IMR-90 (cell line): Measurements from ENCODE around the gene MAPKAPK2. TPM values are rescaled to one million over a fixed set of nuclear protein-coding genes. Genes with fewer than 3 reads are reported as not detected.

Experiments
- ATAC-seq: fragments of 200-7000 bp; cut with Tn5 transposase; 2 replicates; pipeline ENCODE4 v1.9.1; 2020; ENCODE audit warnings: low read depth, mild to moderate bottlenecking, moderate library complexity
- BruUV-seq: library from RNA; stranded (reverse); fragments of 400-500 nt; replicated peaks from 2 replicates; lab custom pipeline; 2021; lab: Mats Ljungman, UMichigan
- CTCF ChIA-PET: fragments of 300-600 bp; formaldehyde crosslinking; extraction: SDS; loops from one replicate; lab custom pipeline; 2021; ENCODE audit warnings: antibody characterized with exemption; lab: Yijun Ruan, JAX
- POLR2A ChIA-PET: fragments of 300-600 bp; sonication (Branson Sonifier 250); formaldehyde crosslinking; loops from one replicate; lab custom pipeline; 2022; ENCODE audit warnings: antibody characterized with exemption; ENCODE audit not compliant: unreplicated experiment; lab: Charles Lee
- DNase-seq: peaks from one replicate; pipeline ENCODE4 v3.0.0; 2013
- H2AFZ ChIP-seq: replicated peaks from 2 replicates; pipeline ENCODE3; 2013; ENCODE audit warnings: low read length, mild to moderate bottlenecking; ENCODE audit not compliant: poor library complexity
- H2AK5ac ChIP-seq: 2 replicates; pipeline ENCODE4 v1.6.1; 2013; ENCODE audit warnings: low read depth, low read length, inconsistent platforms
- H2AK9ac ChIP-seq: replicated peaks from 2 replicates; pipeline ENCODE3; 2013; ENCODE audit warnings: mild to moderate bottlenecking, low read depth, low read length, moderate library complexity; ENCODE audit not compliant: poor library complexity
- H2BK120ac ChIP-seq: 2 replicates; pipeline ENCODE4 v1.6.1; 2013; ENCODE audit warnings: low read depth, low read length, inconsistent platforms
- H2BK15ac ChIP-seq: 3 replicates; pipeline ENCODE4 v1.6.1; 2013; ENCODE audit warnings: low read depth, low read length, inconsistent platforms
- H2BK20ac ChIP-seq: 2 replicates; pipeline ENCODE4 v1.6.1; 2013; ENCODE audit warnings: low read depth, mild to moderate bottlenecking, inconsistent platforms, low read length, moderate library complexity
- H2BK5ac ChIP-seq: 2 replicates; pipeline ENCODE4 v1.6.1; 2013; ENCODE audit warnings: mild to moderate bottlenecking, low read depth, low read length, inconsistent platforms; ENCODE audit not compliant: poor library complexity, severe bottlenecking
- H3K14ac ChIP-seq: replicated peaks from 2 replicates; pipeline ENCODE4 v1.6.1; 2013; ENCODE audit warnings: low read depth, low read length, inconsistent platforms
- H3K18ac ChIP-seq: 2 replicates; pipeline ENCODE4 v1.6.1; 2013; ENCODE audit warnings: low read depth, low read length, control low read depth
- H3K23ac ChIP-seq: 2 replicates; pipeline ENCODE4 v1.6.1; 2013; ENCODE audit warnings: low read depth, low read length, inconsistent platforms
- H3K27ac ChIP-seq: 2 replicates; pipeline ENCODE4 v1.5.1; 2013; ENCODE audit warnings: mild to moderate bottlenecking, control low read depth, low read length; ENCODE audit not compliant: insufficient read depth
- H3K27me3 ChIP-seq: 2 replicates; pipeline ENCODE4 v1.6.1; 2013; ENCODE audit warnings: low read length; ENCODE audit not compliant: control insufficient read depth, insufficient read depth
- H3K36me3 ChIP-seq: 2 replicates; pipeline ENCODE4 v1.6.1; 2013; ENCODE audit warnings: low read length, mixed read lengths; ENCODE audit not compliant: control insufficient read depth, insufficient read depth
- H3K4ac ChIP-seq: 2 replicates; pipeline ENCODE4 v1.6.1; 2013; ENCODE audit warnings: low read depth, low read length, inconsistent platforms
- H3K4me1 ChIP-seq: 2 replicates; pipeline ENCODE4 v1.6.1; 2013; ENCODE audit warnings: low read length, mixed read lengths; ENCODE audit not compliant: control insufficient read depth, insufficient read depth
- H3K4me2 ChIP-seq: 2 replicates; pipeline ENCODE4 v1.6.1; 2013; ENCODE audit warnings: low read depth, mild to moderate bottlenecking, control low read depth, low read length, moderate library complexity
- H3K4me3 ChIP-seq: 2 replicates; pipeline ENCODE4 v1.5.1; 2013; ENCODE audit warnings: low read depth, mild to moderate bottlenecking, control low read depth, low read length, moderate library complexity; ENCODE audit not compliant: insufficient read depth
- H3K56ac ChIP-seq: 2 replicates; pipeline ENCODE4 v1.6.1; 2013; ENCODE audit warnings: low read length, inconsistent platforms; ENCODE audit not compliant: insufficient read depth; ENCODE audit errors: extremely low read depth
- H3K79me1 ChIP-seq, 2 experiments: 2 replicates each; pipeline ENCODE4 v1.6.1; 2013; ENCODE audit warnings: low read length in 2 of 2, inconsistent platforms in 1 of 2, low read depth in 1 of 2
- H3K9ac ChIP-seq: 2 replicates; pipeline ENCODE4 v1.6.1; 2013; ENCODE audit warnings: low read depth, low read length, control low read depth
- H3K9me1 ChIP-seq: 2 replicates; pipeline ENCODE4 v1.6.1; 2013; ENCODE audit warnings: low read length, inconsistent platforms; ENCODE audit not compliant: insufficient read depth
- H3K9me3 ChIP-seq: 2 replicates; pipeline ENCODE4 v1.6.1; 2013; ENCODE audit warnings: low read length; ENCODE audit not compliant: control insufficient read depth, insufficient read depth
- H4K20me1 ChIP-seq: 2 replicates; pipeline ENCODE4 v1.6.1; 2013; ENCODE audit warnings: low read length, inconsistent platforms; ENCODE audit not compliant: insufficient read depth
- H4K5ac ChIP-seq: 2 replicates; pipeline ENCODE4 v1.6.1; 2013; ENCODE audit warnings: mild to moderate bottlenecking, low read depth, low read length, control low read depth
- H4K8ac ChIP-seq, 2 experiments: 2 replicates each; pipeline ENCODE4 v1.6.1; 2013; ENCODE audit warnings: low read depth in 2 of 2, low read length in 2 of 2, control low read depth in 1 of 2, inconsistent platforms in 1 of 2
- H4K91ac ChIP-seq: 2 replicates; pipeline ENCODE4 v1.6.1; 2013; ENCODE audit warnings: low read depth, low read length, inconsistent platforms; ENCODE audit not compliant: insufficient read depth
- BHLHE40 ChIP-seq: fragments of 150-350 bp; IDR thresholded peaks from 2 replicates; pipeline ENCODE4 v1.6.1; 2016; ENCODE audit warnings: mild to moderate bottlenecking, low read depth, low read length
- CEBPB ChIP-seq: IDR thresholded peaks from 2 replicates; pipeline ENCODE4 v1.6.1; 2012; ENCODE audit warnings: low read depth, low read length, improper control_type of control experiment
- CHD1 ChIP-seq: IDR thresholded peaks from 2 replicates; pipeline ENCODE4 v1.6.1; 2012; ENCODE audit warnings: low read depth, low read length, improper control_type of control experiment
- CTCF ChIP-seq: conservative IDR thresholded peaks from 2 replicates; pipeline ENCODE4 v1.5.1; 2012; ENCODE audit warnings: mild to moderate bottlenecking, low read depth, low read length, improper control_type of control experiment
- ELK1 ChIP-seq: fragments of 150-350 bp; IDR thresholded peaks from 2 replicates; pipeline ENCODE4 v1.6.1; 2016; ENCODE audit warnings: low read depth, mild to moderate bottlenecking, low read length, moderate library complexity, borderline replicate concordance
- FOS ChIP-seq: fragments of 150-350 bp; IDR thresholded peaks from 2 replicates; pipeline ENCODE4 v1.6.1; 2016; ENCODE audit warnings: low read depth, low read length
- MAFK ChIP-seq: IDR thresholded peaks from 2 replicates; pipeline ENCODE4 v1.6.1; 2012; ENCODE audit warnings: low read depth, low read length, improper control_type of control experiment
- MAZ ChIP-seq: IDR thresholded peaks from 2 replicates; pipeline ENCODE4 v1.6.1; 2012; ENCODE audit warnings: low read depth, mild to moderate bottlenecking, low read length, improper control_type of control experiment, moderate library complexity, borderline replicate concordance
- MXI1 ChIP-seq: IDR thresholded peaks from 2 replicates; pipeline ENCODE4 v1.6.1; 2012; ENCODE audit warnings: low read depth, mild to moderate bottlenecking, low read length, moderate library complexity, borderline replicate concordance
- NFE2L2 ChIP-seq: fragments of 150-350 bp; IDR thresholded peaks from 2 replicates; pipeline ENCODE4 v1.6.1; 2016; ENCODE audit warnings: low read depth, mild to moderate bottlenecking, low read length
- POLR2A ChIP-seq: IDR thresholded peaks from 2 replicates; pipeline ENCODE4 v1.6.1; 2012; ENCODE audit warnings: mild to moderate bottlenecking, low read depth, low read length
- RAD21 ChIP-seq: IDR thresholded peaks from 2 replicates; pipeline ENCODE4 v1.6.1; 2012; ENCODE audit warnings: low read length, improper control_type of control experiment
- RCOR1 ChIP-seq: IDR thresholded peaks from 2 replicates; pipeline ENCODE4 v1.6.1; 2012; ENCODE audit warnings: mild to moderate bottlenecking, low read length, improper control_type of control experiment; ENCODE audit not compliant: insufficient replicate concordance
- RFX5 ChIP-seq: IDR thresholded peaks from 2 replicates; pipeline ENCODE4 v1.8.0; 2012; ENCODE audit warnings: low read depth, mild to moderate bottlenecking, low read length, moderate library complexity
- SMC3 ChIP-seq: fragments of 150-350 bp; IDR thresholded peaks from 2 replicates; pipeline ENCODE4 v1.6.1; 2016; ENCODE audit warnings: low read depth, mild to moderate bottlenecking, antibody characterized with exemption, low read length, moderate library complexity
- USF2 ChIP-seq: fragments of 150-350 bp; IDR thresholded peaks from 2 replicates; pipeline ENCODE4 v1.6.1; 2017; ENCODE audit warnings: mild to moderate bottlenecking, antibody characterized with exemption, low read length, low read depth
- WGBS, 2 experiments: methylation state at CpG; one replicate each; pipeline versions ENCODE4 v1.1.5 to v1.1.7; 2013; ENCODE audit warnings: missing lambda C conversion rate in 2 of 2; ENCODE audit not compliant: insufficient read length in 1 of 2; ENCODE audit errors: extremely low coverage in 2 of 2; 5-methylcytosine and 5-hydroxymethylcytosine counted together
- dilution Hi-C: fragments of 300-500 bp; cut with HindIII; formaldehyde crosslinking; loops from one replicate; pipeline ENCODE4 v1.14.3; 2018; ENCODE audit warnings: low sequenced_read_pairs; ENCODE audit not compliant: unreplicated experiment
- in situ Hi-C: fragments of 300-500 bp; cut with MboI; formaldehyde crosslinking; loops from 3 replicates; pipeline ENCODE4 v1.14.3; 2019; ENCODE audit warnings: low sequenced_read_pairs, inconsistent platforms, mixed read lengths
- intact Hi-C: fragments of 100-400 bp; cut with micrococcal nuclease; formaldehyde crosslinking; loops from 2 replicates; pipeline ENCODE4 v1.10.0; 2022
- polyA plus RNA-seq, 3 experiments: library from polyadenylated mRNA; depleted of rRNA; stranded (reverse); fragments of >200 nt; gene quantifications; 2 replicates each; pipeline ENCODE4 v1.2.3, GENCODE V29; 2012; ENCODE audit warnings: low replicate concordance in 1 of 3
- total RNA-seq: library from RNA; depleted of rRNA; stranded (reverse); fragments of >200 nt; gene quantifications from 2 replicates; pipeline ENCODE4 v1.2.3, GENCODE V29; 2012

MAPKAPK2 gene
- total and polyA plus RNA-seq, 2 of the 4 experiments (the other 2 are of a cell fraction) = 56.5 to 66.4 TPM

GRCh38 chr1:206693029-206693428 is 8.3 kb downstream of the MAPKAPK2 start:
- Histone ChIP-seq H3K9me3 (no peaks in the 10 kb centered on the region), H4K5ac (no peak overlapping the region), H2BK120ac (no peak overlapping the region), H2BK20ac (no peak overlapping the region; the same call in 1 of the 2 replicates), H3K4me2 (peak overlapping the region; percentile 83), H3K56ac (no peak overlapping the region), H2BK5ac (peak overlapping the region; percentile 47), H2BK15ac (no peak overlapping the region), H3K36me3 (peaks cover 6% of the 10 kb centered on the region; the same call in 1 of the 2 replicates), H3K23ac (peak overlapping the region; percentile 57), H2AK5ac (no peak overlapping the region; the same call in 1 of the 2 replicates), H3K4ac (peak overlapping the region; percentile 60; the same call in 1 of the 2 replicates), H4K20me1 (peaks cover 100% of the 10 kb centered on the region), H3K27ac (0 out of 2 replicates have a peak overlapping the region, but pooled peaks have one; percentile 4), H4K8ac (no peak overlapping the region), H3K27me3 (no peaks in the 10 kb centered on the region), H3K4me3 (no peak overlapping the region), H4K91ac (no peak overlapping the region), H3K79me1 (peaks cover 21 to 96% of the 10 kb centered on the region in 2 experiments), H3K9ac (0 out of 2 replicates have a peak overlapping the region, but pooled peaks have one; percentile 30), H2AK9ac (peak overlapping the region; percentile 38), H3K18ac (no peak overlapping the region), H3K14ac (peak overlapping the region; percentile 44; the same call in 1 of the 2 replicates), H2AFZ (peak overlapping the region; percentile 66), H3K9me1 (peaks cover 87% of the 10 kb centered on the region), H3K4me1 (peaks cover 58% of the 10 kb centered on the region)
- dilution Hi-C loops (no loop called here), intact Hi-C loops (no loop called here), in situ Hi-C loops (no loop called here)
- no TSS peak for BruUV-seq
- ChIA-PET POLR2A (no interaction called here), CTCF (interaction anchor here (0.6 to 1.4 kb wide), 3 partner anchors 60 to 214 kb away, joined by 3 to 5 read pairs (median 4); no protein-coding TSS in a partner anchor)
- WGBS, 2 experiments = 40% methylated on average over 1 of the region's 10 CpGs; no CpG with 5 or more reads in 1 of the 2 experiments
- TF ChIP-seq CHD1 (no peak), FOS (no peak), CEBPB (no peak), RCOR1 (no peak), CTCF (no peak), ELK1 (no peak), RAD21 (peak; percentile 16; the same call in 1 of the 2 replicates), POLR2A (no peak), RFX5 (no peak), BHLHE40 (no peak), SMC3 (no peak), USF2 (no peak), NFE2L2 (no peak), MXI1 (peak; percentile 38; the same call in 1 of the 2 replicates), MAFK (0 out of 2 replicates have a peak, but pooled peaks have one; percentile 33), MAZ (no peak; the same call in 1 of the 2 replicates)
- ATAC-seq = peak; percentile 74
- peak; percentile 85 for DNase-seq
